Ovary (tissue), 3 donors: Measurements from ENCODE around the gene PGAP3.

Source experiments
- CTCF ChIP-seq, 3 donors: fragments of 450-650 bp in 2 of 3; fragments of 200-600 bp in 1 of 3; IDR thresholded peaks; one replicate each; pipeline versions ENCODE4 v1.5.1 to v1.8.0; 2016 to 2022; ENCODE audit warnings: antibody characterized with exemption in 3 of 3, mild to moderate bottlenecking in 1 of 3
- EP300 ChIP-seq: sonication (generic); formaldehyde crosslinking; IDR thresholded peaks from one replicate; pipeline ENCODE4 v1.6.1; 2017; ENCODE audit warnings: antibody characterized with exemption
- donor health status: DM: no; HTN: no; CAD: no.

GRCh38 chr17:39688475-39688835 lies 598 bp upstream of the PGAP3 start:
- TF ChIP-seq CTCF (IDR thresholded peaks at IDR 0.05) (no peak), EP300 (no peak)
